Activated CD4-positive, alpha-beta T cell treated with anti-CD3 and anti-CD28 coated beads, Interleukin-2, amount 50 U/mL, for 1 hour (primary cell): Measurements from ENCODE around the gene CAPSL.
"Not testable (repeated sequence)": the region's sequence is repeated elsewhere in the genome, so short reads cannot be mapped to it uniquely, and the experiment has no call there.

Experiments used
- DNase-seq: peaks from one replicate; pipeline ENCODE4 v3.0.0-alpha.2; 2020

Gene CAPSL

DNA sequence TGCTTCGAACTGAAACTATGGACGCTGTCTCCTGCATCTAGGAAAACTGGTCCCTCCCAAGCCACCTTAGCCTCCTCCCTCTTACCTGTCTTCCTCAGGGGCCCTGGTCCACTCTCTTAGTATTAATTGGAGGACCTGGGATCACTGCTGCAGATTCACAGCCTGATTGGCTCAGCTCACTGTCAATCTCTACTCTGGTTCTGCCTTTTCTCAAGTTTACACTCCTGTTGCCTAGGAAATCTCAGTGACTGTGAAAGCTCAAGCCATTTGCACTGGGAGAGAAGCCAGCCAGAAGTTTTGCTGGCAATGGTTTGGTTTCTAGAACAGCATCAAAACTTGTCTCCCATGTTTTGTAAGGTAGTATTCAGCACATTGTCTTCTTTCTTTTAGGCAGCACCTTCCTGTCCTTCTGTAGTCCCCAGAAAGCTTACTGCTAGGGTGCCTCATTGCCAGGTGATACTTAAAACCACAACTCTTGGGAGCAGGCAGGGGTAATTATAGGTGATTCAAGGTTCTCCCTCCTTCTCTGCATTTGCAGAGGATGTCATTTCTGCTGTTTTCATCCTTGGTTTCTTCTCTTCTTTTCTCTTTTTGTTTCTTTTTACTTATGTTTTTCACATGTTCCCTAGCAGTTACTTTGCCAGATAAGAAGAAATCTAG is at the start of gene CAPSL:
TSS of gene CAPSL (minus strand) at position 55 of the 660 bp plus-strand sequence. CDS start 17,502 bp downstream, outside the sequence.
- no peak for DNase-seq

DNA sequence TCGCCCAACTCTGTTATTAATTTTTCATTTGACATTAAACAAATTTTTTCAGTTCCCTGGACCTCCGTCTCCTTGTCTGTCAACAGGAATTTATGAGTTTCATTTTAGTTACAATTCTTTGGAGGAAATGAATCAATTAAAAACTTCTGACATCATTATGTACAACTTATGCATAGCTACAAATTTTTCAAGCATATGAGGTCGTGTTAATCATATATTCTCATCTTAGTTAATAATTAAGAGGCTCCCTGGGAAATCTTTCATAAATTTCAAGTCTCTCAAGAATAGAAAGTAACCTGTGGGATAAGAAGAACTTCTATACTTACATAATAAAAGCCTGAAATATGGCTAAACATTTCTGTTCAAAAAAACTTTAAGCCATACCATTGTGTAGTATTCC is 49.4 kb upstream of the CAPSL start:
- no peak for DNase-seq

GRCh38 chr5:35979715-35980114 is 41.3 kb upstream of the CAPSL start:
- no peak for DNase-seq

GRCh38 chr5:35976859-35977258 is 38.4 kb upstream of the CAPSL start:
- DNase-seq, result not testable (repeated sequence)

GRCh38 chr5:35974570-35974969 is 36.1 kb upstream of the CAPSL start:
- no peak for DNase-seq

GRCh38 chr5:35971878-35972210 is 33.4 kb upstream of the CAPSL start:
- no peak for DNase-seq

GRCh38 chr5:35971186-35971877 is 32.9 kb upstream of the CAPSL start:
- DNase-seq, result no peak

GRCh38 chr5:35963381-35963843 is 25.0 kb upstream of the CAPSL start:
- no peak for DNase-seq

- DNase-seq, result no peak
Measured at GRCh38 chr5:35960328-35960727, 21.9 kb upstream of the CAPSL start.

GRCh38 chr5:35956429-35956828 is 18.0 kb upstream of the CAPSL start:
- DNase-seq, result no peak

GRCh38 chr5:35954175-35954574 is 15.8 kb upstream of the CAPSL start:
- DNase-seq, result no peak

DNA sequence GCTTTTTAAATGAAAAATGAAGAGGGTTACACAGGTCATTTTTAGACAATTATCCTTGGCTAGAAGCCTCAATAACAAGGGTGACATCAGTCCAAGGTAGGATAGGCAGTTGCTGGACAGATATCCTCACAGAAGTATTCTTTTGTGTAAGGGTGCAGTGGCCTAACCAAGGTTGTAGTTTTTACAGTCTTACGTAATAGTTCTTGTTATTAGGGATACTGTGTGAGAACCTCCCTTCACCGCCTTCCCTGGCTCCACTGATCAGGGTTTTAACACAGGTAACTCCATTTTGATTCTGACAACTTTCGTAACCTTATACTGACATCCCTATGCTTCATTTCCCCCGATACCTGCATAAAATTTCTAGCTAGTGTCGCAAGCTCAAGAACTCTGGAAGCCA is 8.7 kb upstream of the CAPSL start:
- no peak for DNase-seq

DNA sequence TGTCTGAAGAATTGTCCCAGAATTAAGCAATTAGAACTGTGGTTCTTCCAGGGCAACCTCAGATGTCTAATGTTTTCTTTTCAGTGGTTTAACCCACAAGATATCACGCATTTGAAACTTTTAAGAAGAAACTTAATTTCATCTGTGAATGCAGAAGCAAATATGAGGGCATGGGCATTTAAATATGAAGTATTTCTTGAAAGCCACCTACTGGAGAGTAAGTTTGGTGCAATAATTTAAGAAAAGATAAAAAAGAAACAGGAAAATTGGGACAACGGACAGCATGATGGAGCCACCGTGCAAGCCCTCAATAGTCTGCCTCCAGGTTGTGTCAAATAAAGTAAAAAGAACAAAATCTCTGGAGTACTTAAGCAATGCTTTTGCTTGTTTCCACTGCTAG is 1.2 kb upstream of the CAPSL start:
- no peak for DNase-seq

- peak; percentile 50 for DNase-seq
Measured at GRCh38 chr5:35926389-35927051, 11.9 kb downstream of the CAPSL start.

GRCh38 chr5:35924950-35925722 is 13.3 kb downstream of the CAPSL start:
- peak; percentile 84 for DNase-seq

DNA sequence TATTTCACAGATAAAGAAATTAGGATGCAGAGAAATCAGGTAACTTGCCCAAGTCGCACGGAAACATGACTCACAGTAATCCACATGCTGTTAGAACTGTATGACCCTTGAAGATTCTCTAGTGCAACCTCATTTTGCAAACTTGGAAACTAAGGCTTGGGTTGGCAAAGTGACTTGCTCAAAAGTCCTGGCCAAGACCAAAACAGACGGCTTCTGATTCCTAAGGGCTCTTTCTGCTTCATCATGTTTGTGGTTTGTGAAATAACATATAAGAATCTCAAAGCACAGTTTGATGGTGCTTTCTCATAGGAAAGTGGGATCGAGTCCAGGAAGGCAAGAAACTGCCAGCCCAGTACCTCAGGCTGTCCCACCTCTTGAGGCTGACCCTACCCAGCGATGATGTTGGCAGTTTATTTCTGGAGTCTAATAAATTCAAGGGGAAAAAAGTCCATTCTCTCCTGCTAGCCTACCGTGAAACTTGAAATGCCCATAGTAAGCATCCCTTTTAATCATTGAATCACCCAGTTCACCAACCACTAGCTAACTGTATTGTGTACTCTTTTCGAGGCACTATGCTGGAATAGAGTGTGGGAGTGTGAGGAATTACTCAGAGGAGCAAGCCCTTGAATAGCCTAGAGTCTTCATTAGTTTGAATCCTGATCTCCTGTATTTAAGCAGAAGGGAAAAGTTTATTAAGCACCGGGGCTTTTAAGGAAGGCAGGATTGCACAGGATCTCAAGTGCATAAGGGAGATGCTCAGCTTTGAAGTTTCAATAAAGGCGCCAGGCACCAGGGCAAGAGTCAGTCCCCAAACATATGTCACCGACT is 14.1 kb downstream of the CAPSL start:
- no peak for DNase-seq

GRCh38 chr5:35922468-35922867 is 16.0 kb downstream of the CAPSL start:
- no peak for DNase-seq

- no peak for DNase-seq
Measured at GRCh38 chr5:35921930-35922329, 16.5 kb downstream of the CAPSL start.

GRCh38 chr5:35920890-35921289 is 17.5 kb downstream of the CAPSL start:
- no peak for DNase-seq

DNA sequence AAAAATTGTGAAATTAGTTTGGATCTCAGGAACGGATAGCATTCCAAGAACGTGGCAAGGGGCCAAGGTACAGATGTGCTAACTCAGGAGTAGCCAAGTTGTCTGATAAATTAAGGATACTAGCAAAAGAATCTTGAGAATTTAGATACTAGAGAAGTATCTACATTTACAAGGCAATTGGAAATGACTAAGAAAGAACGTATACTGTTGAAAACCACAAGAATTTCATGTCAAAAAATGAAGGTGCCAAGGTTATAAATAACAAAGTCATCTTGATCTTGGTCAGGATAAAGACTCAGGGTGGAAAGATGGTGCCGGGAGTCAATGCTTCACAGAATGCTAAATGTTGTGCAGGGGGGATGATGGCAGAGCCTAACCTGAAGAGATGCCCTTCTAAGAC is 19.2 kb downstream of the CAPSL start:
- DNase-seq, result no peak

DNA sequence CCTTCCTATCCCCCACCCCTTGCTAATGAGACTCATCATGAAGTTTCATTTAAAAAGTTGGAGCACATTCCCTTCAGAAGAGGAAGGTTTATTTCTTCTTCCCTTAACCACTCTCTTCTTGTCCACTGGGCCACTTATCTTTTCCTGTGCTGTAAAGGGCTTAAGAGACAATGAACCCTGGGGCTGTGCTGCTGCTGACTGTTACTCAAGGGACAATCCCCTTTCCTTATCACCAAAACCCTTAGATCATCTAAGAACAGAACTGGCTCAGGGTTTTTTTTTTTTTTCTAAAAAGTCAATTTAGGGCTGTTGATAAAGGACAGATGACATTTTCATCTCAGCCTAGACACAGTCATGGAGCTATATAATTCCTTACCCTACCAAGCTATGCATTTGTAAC is 29.6 kb downstream of the CAPSL start:
- DNase-seq, result no peak

DNA sequence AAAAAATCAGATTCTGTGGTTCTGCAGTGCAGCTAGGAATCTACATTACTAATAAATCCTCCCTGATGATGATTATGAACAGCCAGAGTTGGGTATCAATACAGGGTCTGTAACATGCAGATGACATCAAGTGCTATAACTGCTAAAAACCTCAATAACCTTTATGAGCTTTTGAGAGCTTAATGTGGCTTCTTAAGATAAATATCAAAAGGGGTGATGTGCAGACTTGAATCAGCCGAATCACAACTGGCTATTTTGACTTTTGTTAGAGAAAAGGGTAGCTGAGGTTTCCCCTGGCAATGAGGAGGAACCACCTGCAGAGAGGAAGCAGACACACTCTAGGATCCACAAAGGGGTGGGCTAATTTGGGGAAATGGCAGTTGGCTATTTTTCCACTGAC is 30.2 kb downstream of the CAPSL start:
- no peak for DNase-seq
